Calu3 (cell line): ENCODE data around the gene PCGF1. TPM values are rescaled to one million over a fixed set of nuclear protein-coding genes. Genes with fewer than 3 reads are reported as not detected.

ENCODE experiments used
- BruUV-seq: library from RNA; stranded (reverse); fragments of 400-500 nt; replicated peaks from 2 replicates; lab custom pipeline; 2021; lab: Mats Ljungman, UMichigan
- CTCF ChIA-PET: fragments of 300-600 bp; sonication (Branson Sonifier 250); formaldehyde crosslinking; loops from one replicate; lab custom pipeline; 2022; ENCODE audit warnings: antibody characterized with exemption; lab: Charles Lee
- DNase-seq: peaks from one replicate; pipeline ENCODE4 v3.0.0; 2022
- H3K27ac Mint-ChIP-seq: one replicate; pipeline ENCODE4 v1.8.0; 2022; ENCODE audit warnings: mixed read lengths; ENCODE audit not compliant: unreplicated experiment
- H3K27me3 Mint-ChIP-seq: one replicate; pipeline ENCODE4 v1.8.0; 2022; ENCODE audit warnings: mixed read lengths; ENCODE audit not compliant: unreplicated experiment
- H3K36me3 Mint-ChIP-seq: one replicate; pipeline ENCODE4 v1.8.0; 2022; ENCODE audit warnings: mild to moderate bottlenecking, moderate library complexity, mixed read lengths; ENCODE audit not compliant: insufficient read depth, unreplicated experiment
- H3K4me1 Mint-ChIP-seq: one replicate; pipeline ENCODE4 v1.8.0; 2022; ENCODE audit warnings: mild to moderate bottlenecking, low read depth, mixed read lengths; ENCODE audit not compliant: unreplicated experiment
- H3K4me3 Mint-ChIP-seq: one replicate; pipeline ENCODE4 v1.8.0; 2022; ENCODE audit warnings: mild to moderate bottlenecking, low read depth, moderate library complexity, mixed read lengths; ENCODE audit not compliant: unreplicated experiment
- H3K9me3 Mint-ChIP-seq: one replicate; pipeline ENCODE4 v1.8.0; 2022; ENCODE audit warnings: low read depth, mixed read lengths; ENCODE audit not compliant: unreplicated experiment
- intact Hi-C: fragments of 100-400 bp; cut with micrococcal nuclease; formaldehyde crosslinking; loops from one replicate; pipeline ENCODE4 v1.10.0; 2022; ENCODE audit not compliant: unreplicated experiment
- total RNA-seq: library from RNA; stranded (reverse); gene quantifications from 2 replicates; pipeline ENCODE4 v1.2.3, GENCODE V29; 2022
- TF ChIP-seq, protein P1 (sequence below): fragments of 200-600 bp; IDR thresholded peaks from one replicate; pipeline ENCODE4 v1.8.0; 2022; ENCODE audit warnings: antibody characterized with exemption; ENCODE audit not compliant: unreplicated experiment

The PCGF1 gene
- total RNA-seq, 1 experiment from 2014 or later, result 25.9 TPM

DNA sequence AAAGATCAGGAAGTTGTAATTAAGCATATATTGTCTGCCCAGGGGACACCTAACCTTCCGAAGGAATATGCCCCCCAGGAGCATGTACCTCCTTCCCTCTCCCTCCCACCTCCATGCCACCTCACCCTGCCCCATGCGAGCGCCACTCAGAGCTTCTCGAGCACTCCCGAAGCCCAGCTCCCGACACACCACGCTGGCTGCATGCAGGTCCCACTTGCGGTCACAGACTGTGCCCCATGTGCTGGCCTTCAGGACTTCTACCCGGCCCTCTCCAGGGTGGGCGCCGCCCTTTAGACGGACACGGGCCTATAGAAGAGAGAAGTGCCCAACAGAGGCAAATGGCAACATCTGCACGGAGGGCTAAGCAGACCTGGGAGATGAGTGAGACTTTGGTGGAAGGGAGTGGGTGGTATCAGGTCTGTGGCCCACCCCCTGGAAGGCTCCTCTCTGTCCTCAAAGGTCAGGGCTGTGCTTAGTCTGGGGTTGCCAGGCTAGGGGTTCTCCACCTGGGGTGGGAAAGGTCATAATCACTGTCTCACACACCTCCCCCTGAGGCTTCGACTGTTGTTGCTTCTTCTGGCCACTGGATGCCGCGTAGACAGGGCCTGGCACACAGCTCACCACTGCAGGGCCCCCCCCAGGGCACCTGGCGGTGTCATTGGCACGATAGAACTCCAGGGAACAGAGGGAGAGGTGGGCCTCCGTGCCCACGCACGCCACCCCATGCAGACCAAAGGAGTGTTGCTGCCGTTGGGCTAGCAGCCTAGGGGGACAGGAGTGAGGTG is 28.9 kb upstream of the PCGF1 start:
- Mint-ChIP-seq H3K27ac (no peak overlapping the region), H3K9me3 (no peaks in the 10 kb centered on the region), H3K27me3 (peaks cover 40% of the 10 kb centered on the region), H3K36me3 (peaks cover 5% of the 10 kb centered on the region), H3K4me1 (peaks cover 9% of the 10 kb centered on the region), H3K4me3 (no peak overlapping the region)
- no TSS peak for BruUV-seq
- TF ChIP-seq, protein P1, sequence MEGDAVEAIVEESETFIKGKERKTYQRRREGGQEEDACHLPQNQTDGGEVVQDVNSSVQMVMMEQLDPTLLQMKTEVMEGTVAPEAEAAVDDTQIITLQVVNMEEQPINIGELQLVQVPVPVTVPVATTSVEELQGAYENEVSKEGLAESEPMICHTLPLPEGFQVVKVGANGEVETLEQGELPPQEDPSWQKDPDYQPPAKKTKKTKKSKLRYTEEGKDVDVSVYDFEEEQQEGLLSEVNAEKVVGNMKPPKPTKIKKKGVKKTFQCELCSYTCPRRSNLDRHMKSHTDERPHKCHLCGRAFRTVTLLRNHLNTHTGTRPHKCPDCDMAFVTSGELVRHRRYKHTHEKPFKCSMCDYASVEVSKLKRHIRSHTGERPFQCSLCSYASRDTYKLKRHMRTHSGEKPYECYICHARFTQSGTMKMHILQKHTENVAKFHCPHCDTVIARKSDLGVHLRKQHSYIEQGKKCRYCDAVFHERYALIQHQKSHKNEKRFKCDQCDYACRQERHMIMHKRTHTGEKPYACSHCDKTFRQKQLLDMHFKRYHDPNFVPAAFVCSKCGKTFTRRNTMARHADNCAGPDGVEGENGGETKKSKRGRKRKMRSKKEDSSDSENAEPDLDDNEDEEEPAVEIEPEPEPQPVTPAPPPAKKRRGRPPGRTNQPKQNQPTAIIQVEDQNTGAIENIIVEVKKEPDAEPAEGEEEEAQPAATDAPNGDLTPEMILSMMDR, result no peak
- intact Hi-C loops, result loop anchor here (10.0 kb wide), 1 partner anchor 202 kb away; no protein-coding TSS in a partner anchor
- no peak for DNase-seq
- CTCF ChIA-PET, result interaction anchor here (0.5 kb wide), 1 partner anchor 29 kb away, joined by 5 read pairs; the partner anchor contains the start of gene PCGF1

DNA sequence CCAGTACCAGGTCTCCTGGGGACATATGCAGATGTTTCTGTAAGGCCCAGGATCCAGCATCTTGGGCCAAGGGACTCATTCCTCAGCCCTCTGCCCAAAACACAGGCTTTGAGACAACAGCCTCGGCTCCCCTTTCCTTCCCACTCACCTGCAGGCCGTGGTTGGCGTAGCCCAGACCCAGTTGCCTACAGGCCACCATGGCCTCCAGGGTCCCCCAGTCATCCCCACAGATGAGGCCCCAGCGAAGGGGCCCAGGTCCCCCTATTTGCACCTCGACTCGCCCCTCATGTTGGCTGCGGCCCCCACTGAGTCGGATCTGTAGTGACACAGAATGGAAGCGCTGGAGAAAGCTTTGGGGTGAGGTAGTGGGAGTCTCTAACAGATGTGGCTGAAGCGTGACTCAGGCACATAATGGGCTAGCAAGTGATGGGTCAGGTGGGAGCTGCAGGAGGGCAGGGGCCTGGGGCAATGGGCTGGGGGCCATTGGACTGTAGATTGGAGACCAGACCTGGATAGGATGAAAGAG is 28.0 kb upstream of the PCGF1 start:
- TF ChIP-seq, protein P1, result no peak
- no TSS peak for BruUV-seq
- H3K36me3 Mint-ChIP-seq, result peaks cover 7% of the 10 kb centered on the region

DNA sequence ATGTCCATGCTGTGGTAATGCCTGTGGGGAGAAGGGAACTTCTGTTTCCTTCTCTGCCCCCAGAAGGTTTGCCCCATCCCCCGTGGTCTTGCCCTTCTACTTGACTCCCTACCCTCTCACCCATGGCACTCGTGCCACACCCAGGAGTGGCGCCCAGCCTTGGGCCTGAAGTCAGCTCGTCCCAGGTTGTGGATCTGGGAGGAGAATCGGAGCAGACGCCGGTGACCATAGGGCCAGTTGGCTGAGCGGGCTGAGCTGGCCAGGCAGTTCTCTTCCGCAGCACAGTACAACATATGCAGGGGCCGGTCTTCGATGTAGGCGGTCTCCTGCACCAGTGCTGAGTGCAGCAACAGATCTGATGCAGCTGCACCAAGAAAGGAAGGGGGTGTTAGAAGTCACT is 26.9 kb upstream of the PCGF1 start:
- CTCF ChIA-PET, result no interaction called here
- Mint-ChIP-seq H3K27ac (no peak overlapping the region), H3K36me3 (peaks cover 18% of the 10 kb centered on the region), H3K4me1 (peaks cover 17% of the 10 kb centered on the region), H3K27me3 (peaks cover 40% of the 10 kb centered on the region), H3K9me3 (no peaks in the 10 kb centered on the region), H3K4me3 (no peak overlapping the region)
- intact Hi-C loops, result loop anchor here (10.0 kb wide), 1 partner anchor 200 kb away; no protein-coding TSS in a partner anchor
- no peak for DNase-seq
- BruUV-seq, result no TSS peak
- TF ChIP-seq, protein P1, result no peak

More for the DNA sequence above, 28.0 kb upstream of the PCGF1 start:
- Mint-ChIP-seq H3K4me3 (no peak overlapping the region), H3K9me3 (no peaks in the 10 kb centered on the region), H3K27me3 (peaks cover 40% of the 10 kb centered on the region), H3K27ac (no peak overlapping the region), H3K4me1 (peaks cover 16% of the 10 kb centered on the region)
- intact Hi-C loops, result loop anchor here (10.0 kb wide), 1 partner anchor 201 kb away; no protein-coding TSS in a partner anchor
- DNase-seq, result no peak
- CTCF ChIA-PET, result no interaction called here

DNA sequence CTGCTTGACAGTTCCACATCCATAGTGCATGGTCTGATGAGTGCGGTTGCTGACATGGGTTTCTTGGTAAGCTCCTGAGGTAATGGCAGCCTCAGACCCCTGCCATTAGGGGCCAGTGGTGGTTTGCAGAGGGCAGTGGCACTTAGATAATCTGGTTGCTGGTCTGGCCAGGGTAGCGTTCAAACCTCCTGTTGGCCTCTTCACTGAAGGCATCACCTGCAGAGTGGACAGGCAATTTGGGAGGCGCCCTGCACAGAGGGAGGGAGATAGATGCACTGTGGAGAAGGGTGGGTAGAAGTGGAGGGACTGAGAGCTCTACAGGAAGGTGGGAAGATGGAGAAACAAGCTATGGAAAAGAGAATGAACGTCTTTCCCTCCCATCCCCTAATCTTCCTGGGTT is 26.0 kb upstream of the PCGF1 start:
- TF ChIP-seq, protein P1, result no peak
- no TSS peak for BruUV-seq
- intact Hi-C loops, result loop anchor here (10.0 kb wide), 1 partner anchor 199 kb away; no protein-coding TSS in a partner anchor
- CTCF ChIA-PET, result no interaction called here
- no peak for DNase-seq
- Mint-ChIP-seq H3K27ac (no peak overlapping the region), H3K4me3 (no peak overlapping the region), H3K36me3 (peaks cover 28% of the 10 kb centered on the region), H3K27me3 (peaks cover 30% of the 10 kb centered on the region), H3K9me3 (no peaks in the 10 kb centered on the region), H3K4me1 (peaks cover 19% of the 10 kb centered on the region)
